A549 (cell line): ENCODE results near the gene COG6.
A peak's percentile ranks its signal among the peaks of the same experiment; 100 is the strongest.

Experiments
- CBX2 ChIP-seq: fragments of 200-600 bp; sonication (generic); IDR thresholded peaks from 2 replicates; pipeline ENCODE4 v1.6.1; 2016; ENCODE audit warnings: low read depth, mild to moderate bottlenecking, borderline replicate concordance
- CHD4 ChIP-seq: fragments of 200-600 bp; sonication (generic); IDR thresholded peaks from 2 replicates; pipeline ENCODE4 v1.6.1; 2016; ENCODE audit warnings: antibody characterized with exemption, mild to moderate bottlenecking, borderline replicate concordance
- CTCF ChIP-seq: fragments of >200 bp; sonication (Bioruptor Twin); formaldehyde crosslinking; IDR thresholded peaks from 3 replicates; pipeline ENCODE4 v1.5.1; 2016
- EP300 ChIP-seq, 2 experiments: fragments of >200 bp; sonication (Bioruptor Twin); formaldehyde crosslinking; IDR thresholded peaks; 2 replicates in 1 of 2; 3 replicates in 1 of 2; pipeline ENCODE4 v1.6.1; 2016 to 2017
- GATA3 ChIP-seq: IDR thresholded peaks from 2 replicates; pipeline ENCODE4 v1.6.1; 2012; ENCODE audit warnings: borderline replicate concordance
- HDAC2 ChIP-seq: fragments of 200-600 bp; sonication (generic); IDR thresholded peaks from 2 replicates; pipeline ENCODE4 v1.6.1; 2016
- KDM1A ChIP-seq: fragments of 200-600 bp; sonication (generic); IDR thresholded peaks from 2 replicates; pipeline ENCODE4 v1.6.1; 2016; ENCODE audit warnings: low read depth, mild to moderate bottlenecking
- MAX ChIP-seq: IDR thresholded peaks from 2 replicates; pipeline ENCODE4 v1.6.1; 2012
- MAZ ChIP-seq: fragments of 150-350 bp; IDR thresholded peaks from 2 replicates; pipeline ENCODE4 v1.6.1; 2014; ENCODE audit warnings: antibody characterized with exemption, low read depth, low read length, borderline replicate concordance
- PHF8 ChIP-seq: fragments of 200-600 bp; sonication (generic); IDR thresholded peaks from 2 replicates; pipeline ENCODE4 v1.6.1; 2016; ENCODE audit warnings: low read depth, mild to moderate bottlenecking, antibody characterized with exemption, moderate library complexity, borderline replicate concordance
- POLR2A ChIP-seq: IDR thresholded peaks from 2 replicates; pipeline ENCODE4 v1.6.1; 2012; ENCODE audit warnings: mild to moderate bottlenecking, low read length
- RFX5 ChIP-seq: fragments of 450-650 bp; IDR thresholded peaks from 2 replicates; pipeline ENCODE4 v1.7.1; 2014; ENCODE audit warnings: antibody characterized with exemption, mild to moderate bottlenecking, moderate library complexity
- RNF2 ChIP-seq: fragments of 200-600 bp; sonication (generic); IDR thresholded peaks from 2 replicates; pipeline ENCODE4 v1.6.1; 2016; ENCODE audit warnings: low read depth, mild to moderate bottlenecking, antibody characterized with exemption, moderate library complexity, borderline replicate concordance
- ZFP36 ChIP-seq: fragments of 450-650 bp; IDR thresholded peaks from 2 replicates; pipeline ENCODE4 v1.6.1; 2014; ENCODE audit warnings: borderline replicate concordance; ENCODE audit not compliant: partially characterized antibody

GRCh38 chr13:39684531-39685137 is 29.2 kb downstream of the COG6 start:
- TF ChIP-seq RNF2 (no peak), CTCF (peak; percentile 34; the same call in 2 of the 3 replicates), KDM1A (no peak), CHD4 (no peak), GATA3 (no peak), POLR2A (no peak), RFX5 (no peak), CBX2 (no peak), MAZ (no peak), MAX (no peak), HDAC2 (no peak), ZFP36 (no peak), PHF8 (no peak), EP300 (IDR thresholded peaks at IDR 0.05) (no peak)
